ENCODE results near the gene CPN1.

DNA sequence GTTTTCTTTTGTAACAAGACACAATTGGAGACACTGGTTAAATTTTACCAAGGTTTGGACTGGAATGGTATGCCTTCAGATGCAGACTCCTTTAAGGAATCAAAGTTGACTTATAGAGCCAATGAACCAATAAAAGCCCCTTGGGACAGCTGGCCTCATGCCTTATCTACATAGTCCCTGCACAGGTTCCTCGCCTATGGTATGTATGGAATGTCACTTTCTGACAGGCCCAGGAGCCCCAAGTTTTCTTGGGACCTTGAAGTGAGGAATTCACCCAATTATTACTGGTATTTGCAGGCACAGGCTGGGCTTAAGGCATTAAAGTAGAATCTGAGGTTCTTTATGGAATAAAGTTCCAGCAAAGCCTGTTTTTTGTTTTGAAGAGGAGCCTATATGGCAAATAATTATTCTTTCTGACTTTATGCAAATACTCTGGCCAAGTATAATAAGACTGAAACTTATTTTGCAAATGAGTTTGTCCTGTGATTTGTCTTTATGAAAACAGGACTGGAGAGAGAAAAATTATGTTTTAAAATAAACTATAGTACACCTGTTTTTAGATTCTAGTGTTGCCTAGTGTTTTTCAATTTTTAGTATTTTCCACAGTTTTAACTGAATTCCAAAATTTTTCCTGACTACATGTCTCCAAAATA is 47.8 kb downstream of the CPN1 start:
- TF ChIP-seq POLR2AphosphoS5 (IDR thresholded peaks at IDR 0.05; ENCODE audit: insufficient read depth, low read depth, low read length), result no peak
- TF ChIP-seq, protein P1, sequence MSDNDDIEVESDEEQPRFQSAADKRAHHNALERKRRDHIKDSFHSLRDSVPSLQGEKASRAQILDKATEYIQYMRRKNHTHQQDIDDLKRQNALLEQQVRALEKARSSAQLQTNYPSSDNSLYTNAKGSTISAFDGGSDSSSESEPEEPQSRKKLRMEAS (IDR thresholded peaks at IDR 0.05; ENCODE audit: insufficient read depth, insufficient read length), result no peak
- no peak for TF ChIP-seq POLR2A (IDR thresholded peaks at IDR 0.05; ENCODE audit: low read depth, low read length)
